Measurements from ENCODE around the gene SLC8B1.

Gene SLC8B1

DNA sequence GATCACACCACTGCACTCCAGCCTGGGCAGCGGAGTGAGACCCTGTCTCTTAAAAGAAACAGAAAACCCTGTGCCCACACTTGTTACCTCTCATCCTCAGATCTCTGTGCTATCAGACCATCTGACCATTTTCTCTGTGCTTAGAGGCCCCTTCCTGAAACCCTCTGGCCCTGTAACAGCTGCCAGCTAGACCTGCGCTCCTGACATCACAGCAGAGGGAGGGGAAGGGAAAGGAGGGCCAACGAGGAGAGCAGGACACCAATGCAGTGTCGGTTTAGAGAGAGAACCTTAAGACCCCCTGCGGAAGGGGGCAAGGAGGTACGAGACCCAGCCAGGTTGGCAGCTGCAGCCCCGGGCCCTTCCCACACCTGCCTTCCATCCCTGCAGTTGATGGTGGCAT, 42.4 kb downstream of the SLC8B1 start:
- H3K79me2 ChIP-seq (ENCODE audit: low read length), result no peaks in the 10 kb centered on the region
- no peak overlapping the region for H3K9ac ChIP-seq (ENCODE audit: low read length)
- H4K20me1 ChIP-seq (ENCODE audit: insufficient read depth, low read length), result no peaks in the 10 kb centered on the region
- H3K36me3 ChIP-seq (replicated peaks; ENCODE audit: low read depth, low read length), result peaks cover 19% of the 10 kb centered on the region
- H3K4me2 ChIP-seq (ENCODE audit: low read length), result no peak overlapping the region
- H3K9me3 ChIP-seq (ENCODE audit: insufficient read depth, low read length), result no peaks in the 10 kb centered on the region
- H3K4me3 ChIP-seq (ENCODE audit: low read length), result no peak overlapping the region
- H3K27ac ChIP-seq (ENCODE audit: low read length), result no peak overlapping the region
- no peak overlapping the region for H2AFZ ChIP-seq (ENCODE audit: low read depth, low read length)
- TF ChIP-seq EZH2phosphoT487 (IDR thresholded peaks at IDR 0.05; ENCODE audit: low read depth), result no peak
- TF ChIP-seq, protein P1, sequence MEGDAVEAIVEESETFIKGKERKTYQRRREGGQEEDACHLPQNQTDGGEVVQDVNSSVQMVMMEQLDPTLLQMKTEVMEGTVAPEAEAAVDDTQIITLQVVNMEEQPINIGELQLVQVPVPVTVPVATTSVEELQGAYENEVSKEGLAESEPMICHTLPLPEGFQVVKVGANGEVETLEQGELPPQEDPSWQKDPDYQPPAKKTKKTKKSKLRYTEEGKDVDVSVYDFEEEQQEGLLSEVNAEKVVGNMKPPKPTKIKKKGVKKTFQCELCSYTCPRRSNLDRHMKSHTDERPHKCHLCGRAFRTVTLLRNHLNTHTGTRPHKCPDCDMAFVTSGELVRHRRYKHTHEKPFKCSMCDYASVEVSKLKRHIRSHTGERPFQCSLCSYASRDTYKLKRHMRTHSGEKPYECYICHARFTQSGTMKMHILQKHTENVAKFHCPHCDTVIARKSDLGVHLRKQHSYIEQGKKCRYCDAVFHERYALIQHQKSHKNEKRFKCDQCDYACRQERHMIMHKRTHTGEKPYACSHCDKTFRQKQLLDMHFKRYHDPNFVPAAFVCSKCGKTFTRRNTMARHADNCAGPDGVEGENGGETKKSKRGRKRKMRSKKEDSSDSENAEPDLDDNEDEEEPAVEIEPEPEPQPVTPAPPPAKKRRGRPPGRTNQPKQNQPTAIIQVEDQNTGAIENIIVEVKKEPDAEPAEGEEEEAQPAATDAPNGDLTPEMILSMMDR (IDR thresholded peaks at IDR 0.05; ENCODE audit: low read depth, low read length), result no peak
- no peaks in the 10 kb centered on the region for H3K4me1 ChIP-seq (ENCODE audit: low read length)
- no peaks in the 10 kb centered on the region for H3K27me3 ChIP-seq (ENCODE audit: low read depth, low read length)

DNA sequence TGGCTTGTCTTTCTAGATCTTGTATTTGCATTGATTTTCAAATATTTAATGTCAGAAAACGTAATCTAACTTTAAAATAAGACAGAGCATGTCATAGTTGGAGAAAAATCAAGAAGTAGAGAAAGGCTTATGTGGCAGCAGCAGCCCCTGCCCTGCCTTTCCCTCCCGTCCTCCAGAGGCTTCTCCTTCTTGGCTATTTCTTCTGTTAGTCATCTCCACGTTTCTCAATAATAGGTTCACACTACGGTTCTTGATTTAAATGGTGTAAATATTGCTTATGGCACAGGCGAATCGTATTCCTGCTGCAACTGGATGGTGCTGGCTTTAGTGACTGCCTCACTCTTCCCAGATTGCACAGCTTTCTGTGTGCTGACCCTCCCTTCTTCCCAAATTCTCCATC, 42.8 kb downstream of the SLC8B1 start:
- Histone ChIP-seq H3K9ac (ENCODE audit: low read length) (no peak overlapping the region), H3K9me3 (ENCODE audit: insufficient read depth, low read length) (no peaks in the 10 kb centered on the region), H3K4me2 (ENCODE audit: low read length) (no peak overlapping the region), H3K4me3 (ENCODE audit: low read length) (no peak overlapping the region), H3K27ac (ENCODE audit: low read length) (no peak overlapping the region), H3K27me3 (ENCODE audit: low read depth, low read length) (no peaks in the 10 kb centered on the region), H2AFZ (ENCODE audit: low read depth, low read length) (no peak overlapping the region), H3K79me2 (ENCODE audit: low read length) (no peaks in the 10 kb centered on the region), H4K20me1 (ENCODE audit: insufficient read depth, low read length) (no peaks in the 10 kb centered on the region), H3K36me3 (replicated peaks; ENCODE audit: low read depth, low read length) (peaks cover 14% of the 10 kb centered on the region), H3K4me1 (ENCODE audit: low read length) (no peaks in the 10 kb centered on the region)
- TF ChIP-seq, protein P1 (IDR thresholded peaks at IDR 0.05; ENCODE audit: low read depth, low read length), result no peak
- TF ChIP-seq EZH2phosphoT487 (IDR thresholded peaks at IDR 0.05; ENCODE audit: low read depth), result no peak

DNA sequence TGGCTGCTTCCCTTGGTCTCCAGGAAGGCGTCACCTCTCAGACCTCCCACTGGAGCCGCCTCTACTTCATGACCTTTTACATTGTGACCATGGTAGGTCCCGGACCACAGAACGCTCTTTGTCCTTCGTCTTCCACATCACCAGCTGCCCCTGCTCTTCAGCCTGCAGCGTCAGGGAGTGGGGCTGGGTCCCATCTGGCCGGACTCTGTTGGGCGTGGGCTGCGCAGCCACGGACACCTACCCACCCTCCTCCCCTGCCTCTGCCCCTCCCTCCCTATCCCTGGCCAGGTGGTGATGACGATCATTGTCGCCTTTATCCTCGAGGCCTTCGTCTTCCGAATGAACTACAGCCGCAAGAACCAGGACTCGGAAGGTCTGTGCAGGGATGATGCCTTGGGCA, 43.3 kb downstream of the SLC8B1 start:
- Histone ChIP-seq H2AFZ (ENCODE audit: low read depth, low read length) (no peak overlapping the region), H4K20me1 (ENCODE audit: insufficient read depth, low read length) (no peaks in the 10 kb centered on the region), H3K27ac (ENCODE audit: low read length) (no peak overlapping the region), H3K79me2 (ENCODE audit: low read length) (no peaks in the 10 kb centered on the region), H3K4me3 (ENCODE audit: low read length) (no peak overlapping the region), H3K4me1 (ENCODE audit: low read length) (no peaks in the 10 kb centered on the region), H3K9ac (ENCODE audit: low read length) (no peak overlapping the region), H3K27me3 (ENCODE audit: low read depth, low read length) (no peaks in the 10 kb centered on the region), H3K36me3 (replicated peaks; ENCODE audit: low read depth, low read length) (peaks cover 13% of the 10 kb centered on the region), H3K4me2 (ENCODE audit: low read length) (no peak overlapping the region), H3K9me3 (ENCODE audit: insufficient read depth, low read length) (no peaks in the 10 kb centered on the region)
- no peak for TF ChIP-seq EZH2phosphoT487 (IDR thresholded peaks at IDR 0.05; ENCODE audit: low read depth)
- TF ChIP-seq, protein P1 (IDR thresholded peaks at IDR 0.05; ENCODE audit: low read depth, low read length), result no peak

DNA sequence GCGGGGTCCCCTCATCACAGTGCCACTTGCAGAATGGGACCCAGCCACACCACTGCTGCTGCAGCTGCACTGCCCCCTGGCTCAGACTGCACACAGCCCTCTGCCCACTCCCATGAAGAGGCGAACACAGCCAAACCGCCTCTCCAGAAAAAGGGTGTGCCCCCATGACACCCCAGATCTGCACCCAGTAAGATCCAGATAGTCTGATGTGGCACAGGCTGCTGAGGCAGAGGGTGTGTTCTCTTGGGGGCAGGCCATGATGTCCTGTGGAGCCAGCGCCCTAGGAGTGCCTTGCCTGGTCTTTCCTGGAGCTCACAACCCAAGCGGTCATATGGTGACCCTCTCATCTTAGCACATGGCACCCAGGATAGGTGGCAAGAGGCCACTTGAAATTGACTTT, 44.4 kb downstream of the SLC8B1 start:
- no peak overlapping the region for H3K4me2 ChIP-seq (ENCODE audit: low read length)
- H4K20me1 ChIP-seq (ENCODE audit: insufficient read depth, low read length), result no peaks in the 10 kb centered on the region
- H3K4me1 ChIP-seq (ENCODE audit: low read length), result no peaks in the 10 kb centered on the region
- no peak overlapping the region for H2AFZ ChIP-seq (ENCODE audit: low read depth, low read length)
- TF ChIP-seq, protein P1 (IDR thresholded peaks at IDR 0.05; ENCODE audit: low read depth, low read length), result no peak
- TF ChIP-seq EZH2phosphoT487 (IDR thresholded peaks at IDR 0.05; ENCODE audit: low read depth), result no peak
- no peaks in the 10 kb centered on the region for H3K79me2 ChIP-seq (ENCODE audit: low read length)
- H3K36me3 ChIP-seq (replicated peaks; ENCODE audit: low read depth, low read length), result peaks cover 7% of the 10 kb centered on the region
- H3K9ac ChIP-seq (ENCODE audit: low read length), result no peak overlapping the region
- H3K9me3 ChIP-seq (ENCODE audit: insufficient read depth, low read length), result no peaks in the 10 kb centered on the region
- no peaks in the 10 kb centered on the region for H3K27me3 ChIP-seq (ENCODE audit: low read depth, low read length)
- no peak overlapping the region for H3K4me3 ChIP-seq (ENCODE audit: low read length)
- H3K27ac ChIP-seq (ENCODE audit: low read length), result no peak overlapping the region
